Chondrocyte (in vitro differentiated cells): Measurements from ENCODE around the gene PI4K2A. TPM values are rescaled to one million over a fixed set of nuclear protein-coding genes. Genes with fewer than 3 reads are reported as not detected.

Experiments
- DNase-seq: peaks from one replicate; pipeline ENCODE4 v3.0.0; 2021; ENCODE audit warnings: mixed read lengths, low spot score
- H3K27ac Mint-ChIP-seq: one replicate; pipeline ENCODE4 v1.8.0; 2021; ENCODE audit warnings: mild to moderate bottlenecking, moderate library complexity, mixed read lengths; ENCODE audit not compliant: unreplicated experiment
- H3K27me3 Mint-ChIP-seq: 2 replicates; pipeline ENCODE4 v1.8.0; 2021; ENCODE audit warnings: low read depth, mixed read lengths
- H3K36me3 Mint-ChIP-seq: 2 replicates; pipeline ENCODE4 v1.8.0; 2021; ENCODE audit warnings: low read depth, mixed read lengths
- H3K4me1 Mint-ChIP-seq: 2 replicates; pipeline ENCODE4 v1.8.0; 2021; ENCODE audit warnings: low read depth, mild to moderate bottlenecking, mixed read lengths
- H3K4me3 Mint-ChIP-seq: one replicate; pipeline ENCODE4 v1.8.0; 2021; ENCODE audit warnings: mild to moderate bottlenecking, moderate library complexity, mixed read lengths; ENCODE audit not compliant: unreplicated experiment
- H3K9me3 Mint-ChIP-seq: 2 replicates; pipeline ENCODE4 v1.8.0; 2021; ENCODE audit warnings: low read depth, mixed read lengths
- CTCF ChIP-seq: fragments of 200-600 bp; sonication (generic); IDR thresholded peaks from 2 replicates; pipeline ENCODE4 v1.5.0; 2021; ENCODE audit warnings: antibody characterized with exemption, mild to moderate bottlenecking, moderate library complexity
- total RNA-seq: library from RNA; stranded (reverse); gene quantifications from 3 replicates; pipeline ENCODE4 v1.2.1, GENCODE V29; 2021

PI4K2A gene
- total RNA-seq, 1 donor from 2014 or later: 20.1 TPM

GRCh38 chr10:97708976-97709946 lies 68.8 kb downstream of the PI4K2A start:
- peak overlapping the region; percentile 77 for H3K27ac Mint-ChIP-seq
- no peaks in the 10 kb centered on the region for H3K36me3 Mint-ChIP-seq
- H3K4me1 Mint-ChIP-seq: peaks cover 38% of the 10 kb centered on the region
- H3K4me3 Mint-ChIP-seq: peak overlapping the region; percentile 17
- DNase-seq: peak; percentile 58
- TF ChIP-seq CTCF: peak; percentile 92
- peaks cover 2% of the 10 kb centered on the region for H3K9me3 Mint-ChIP-seq
- no peaks in the 10 kb centered on the region for H3K27me3 Mint-ChIP-seq

- Mint-ChIP-seq H3K36me3 (peaks cover 5% of the 10 kb centered on the region), H3K4me3 (peak overlapping the region; percentile 41), H3K27me3 (no peaks in the 10 kb centered on the region), H3K4me1 (peaks cover 58% of the 10 kb centered on the region), H3K27ac (peak overlapping the region; percentile 85), H3K9me3 (peaks cover 2% of the 10 kb centered on the region)
- DNase-seq: no peak
- TF ChIP-seq CTCF: no peak
These were observed 71.4 kb downstream of the PI4K2A start for GRCh38 chr10:97711640-97712572.

GRCh38 chr10:97713339-97713825 lies 72.9 kb downstream of the PI4K2A start, which contains the start of gene MARVELD1:
TSS of gene MARVELD1 (plus strand) at chr10:97713730. CDS start at chr10:97713877, 147 bp downstream.
- peak; percentile 11 for TF ChIP-seq CTCF
- Mint-ChIP-seq H3K27me3 (no peaks in the 10 kb centered on the region), H3K4me3 (peak within 1 kb of the TSS; percentile 99), H3K9me3 (peaks cover 2% of the 10 kb centered on the region), H3K27ac (peak within 1 kb of the TSS; percentile 98), H3K36me3 (peaks cover 17% of the 10 kb centered on the region), H3K4me1 (peaks cover 67% of the 10 kb centered on the region)
- no peak for DNase-seq

GRCh38 chr10:97713826-97714400 lies 73.4 kb downstream of the PI4K2A start:
- peak; percentile 59 for TF ChIP-seq CTCF

More at GRCh38 chr10:97713826-97714400, 73.4 kb downstream of the PI4K2A start:
- H3K27ac Mint-ChIP-seq: peak overlapping the region; percentile 98
- peak overlapping the region; percentile 99 for H3K4me3 Mint-ChIP-seq
- peaks cover 2% of the 10 kb centered on the region for H3K9me3 Mint-ChIP-seq
- H3K36me3 Mint-ChIP-seq: peaks cover 21% of the 10 kb centered on the region
- peaks cover 69% of the 10 kb centered on the region for H3K4me1 Mint-ChIP-seq
- DNase-seq: no peak
- no peaks in the 10 kb centered on the region for H3K27me3 Mint-ChIP-seq
